Left forelimb (tissue), 1 donor: Measurements from ENCODE around the gene BPIFB4.
"Not testable (repeated sequence)": the region's sequence is repeated elsewhere in the genome, so short reads cannot be mapped to it uniquely, and the experiment has no call there.

Experiments
- DNase-seq: peaks from one replicate; pipeline ENCODE4 v3.0.0-alpha.2; 2018; ENCODE audit warnings: low spot score

The BPIFB4 gene

DNA sequence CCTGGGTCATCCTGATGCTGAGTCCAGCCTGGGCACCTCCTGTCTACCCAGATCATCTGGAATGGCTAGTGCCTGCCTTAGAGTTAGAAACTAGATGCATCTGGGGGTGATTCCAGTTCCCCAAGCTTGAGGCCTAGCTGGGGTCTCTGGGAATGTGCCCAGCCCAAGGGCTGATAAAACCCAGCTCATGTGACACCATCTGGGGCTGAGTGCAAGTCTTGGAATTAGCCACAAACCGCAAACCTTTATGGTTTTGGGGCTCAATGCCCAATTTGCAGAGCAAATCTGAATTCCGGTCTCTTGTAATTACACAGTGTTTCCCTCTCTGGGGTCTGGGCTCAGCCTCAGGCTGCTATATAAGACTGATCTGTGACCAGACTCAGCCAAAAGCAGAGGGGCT, at the start of gene BPIFB4:
BPIFB4 (plus strand) TSS at position 385 of the 400 bp plus-strand sequence. CDS start 1,884 bp downstream, outside the sequence.
- DNase-seq: no peak

DNA sequence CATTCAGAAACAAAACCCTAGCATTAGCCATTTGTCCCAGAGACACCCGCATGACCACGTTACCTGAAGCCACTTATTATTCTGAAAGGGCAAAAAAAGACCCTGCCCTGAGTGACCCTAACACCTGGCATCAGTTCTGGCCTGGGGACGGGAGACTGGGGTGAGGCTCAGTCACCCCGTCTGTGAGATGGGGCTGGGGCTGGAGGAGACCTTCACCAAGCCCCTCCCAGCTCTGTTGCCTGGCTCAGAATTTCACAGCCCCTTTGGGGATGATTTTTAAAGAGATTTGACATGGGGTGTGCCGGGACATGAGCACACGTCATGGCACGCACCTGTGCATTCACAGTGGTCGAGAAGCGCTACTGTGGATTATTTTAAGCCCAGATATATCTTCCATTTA, 49.4 kb upstream of the BPIFB4 start:
- no peak for DNase-seq

DNA sequence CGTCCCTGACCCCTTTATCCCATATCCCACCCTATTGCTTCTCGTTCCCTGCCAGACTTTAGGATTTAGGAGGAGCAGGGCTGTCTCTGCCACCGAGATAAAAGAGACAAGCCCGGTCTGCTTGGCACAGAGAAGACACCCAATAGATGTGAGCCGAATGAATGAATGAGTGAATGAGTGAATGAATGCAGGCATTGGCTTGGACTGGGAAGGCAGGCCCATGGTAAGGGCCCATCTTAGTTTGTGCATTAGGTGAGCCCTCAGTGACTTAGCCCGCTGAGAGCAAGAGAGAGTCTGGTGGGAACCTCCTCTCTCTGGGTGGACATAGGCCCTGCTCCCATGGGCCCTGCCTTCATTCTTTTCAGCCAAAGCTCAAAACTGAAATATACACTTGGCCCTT, 48.9 kb upstream of the BPIFB4 start:
- DNase-seq: no peak

DNA sequence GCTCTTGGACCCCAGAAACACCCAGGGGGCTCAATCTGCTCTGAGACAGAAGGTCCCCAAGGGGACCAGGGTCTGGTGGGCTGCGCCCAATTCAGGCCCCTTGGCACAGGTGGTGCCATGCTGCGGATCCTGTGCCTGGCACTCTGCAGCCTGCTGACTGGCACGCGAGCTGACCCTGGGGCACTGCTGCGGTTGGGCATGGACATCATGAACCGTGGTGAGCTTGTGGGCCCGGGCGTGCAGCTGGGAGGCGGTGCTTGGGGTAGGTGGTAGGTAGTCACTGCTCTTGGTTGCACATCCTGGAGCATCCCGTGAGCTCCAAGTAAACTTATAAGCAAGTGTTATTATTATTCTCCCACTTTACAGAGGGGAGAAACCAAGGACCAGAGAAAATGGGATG, 47.9 kb upstream of the BPIFB4 start, which contains the start of gene BPIFB6:
BPIFB6 (plus strand) TSS at position 118 of the 400 bp plus-strand sequence; CDS start at position 118, 0 bp downstream.
- DNase-seq: no peak

DNA sequence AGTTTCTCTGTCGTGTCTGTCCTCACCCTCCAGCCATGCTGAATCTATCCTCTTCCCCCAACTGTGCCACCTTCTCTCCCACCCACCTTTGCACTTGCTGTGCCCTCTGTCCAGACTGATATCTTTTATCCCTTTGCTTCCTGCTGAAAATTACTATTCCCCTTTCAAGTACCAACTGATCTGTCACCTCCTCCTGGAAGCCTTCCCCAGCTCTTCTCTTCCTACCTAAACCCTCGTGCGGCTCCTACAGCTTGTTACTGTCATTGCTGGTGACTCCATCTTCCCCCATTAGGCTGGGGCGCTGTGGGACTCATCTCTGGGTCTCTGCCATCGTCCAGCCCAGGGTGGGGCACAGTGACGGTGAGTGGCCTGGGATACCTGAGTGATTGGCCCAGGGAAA, 46.9 kb upstream of the BPIFB4 start:
- no peak for DNase-seq

DNA sequence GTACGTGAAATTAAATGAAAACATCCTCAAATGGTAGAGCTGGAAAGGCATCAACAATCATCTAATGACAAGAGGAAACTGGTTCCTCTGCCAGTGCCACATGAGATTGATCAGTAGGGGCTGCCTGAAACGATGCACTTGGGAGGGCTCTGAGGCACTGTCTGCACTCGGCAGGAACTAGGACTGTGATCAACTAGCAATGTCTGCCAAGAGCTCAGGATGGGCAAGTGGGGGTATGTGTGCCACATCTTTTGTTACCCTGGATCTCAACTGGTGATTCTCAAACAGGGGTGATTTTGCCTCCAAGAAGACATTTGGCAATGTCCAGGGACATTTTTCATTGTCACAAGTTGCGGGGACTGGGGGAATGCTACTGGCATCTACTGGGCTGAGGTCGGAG, 46.1 kb upstream of the BPIFB4 start:
- no peak for DNase-seq

DNA sequence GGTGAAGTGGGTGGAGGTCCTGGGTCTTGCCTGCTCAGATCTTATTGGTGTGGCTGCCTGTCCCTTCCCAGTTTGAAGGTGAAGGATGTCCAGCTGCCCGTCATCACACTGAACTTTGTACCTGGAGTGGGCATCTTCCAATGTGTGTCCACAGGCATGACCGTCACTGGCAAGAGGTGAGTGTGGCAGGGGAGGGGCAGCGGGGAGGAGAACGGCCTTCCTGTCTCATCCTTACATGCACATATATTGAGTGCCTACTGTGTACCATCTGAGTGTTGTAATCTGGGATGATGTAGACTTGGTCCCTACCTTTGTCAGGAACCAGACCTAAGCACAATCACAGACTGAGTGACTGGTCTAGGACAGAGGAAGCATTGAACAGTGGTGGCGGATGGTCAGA, 45.3 kb upstream of the BPIFB4 start:
- no peak for DNase-seq

DNA sequence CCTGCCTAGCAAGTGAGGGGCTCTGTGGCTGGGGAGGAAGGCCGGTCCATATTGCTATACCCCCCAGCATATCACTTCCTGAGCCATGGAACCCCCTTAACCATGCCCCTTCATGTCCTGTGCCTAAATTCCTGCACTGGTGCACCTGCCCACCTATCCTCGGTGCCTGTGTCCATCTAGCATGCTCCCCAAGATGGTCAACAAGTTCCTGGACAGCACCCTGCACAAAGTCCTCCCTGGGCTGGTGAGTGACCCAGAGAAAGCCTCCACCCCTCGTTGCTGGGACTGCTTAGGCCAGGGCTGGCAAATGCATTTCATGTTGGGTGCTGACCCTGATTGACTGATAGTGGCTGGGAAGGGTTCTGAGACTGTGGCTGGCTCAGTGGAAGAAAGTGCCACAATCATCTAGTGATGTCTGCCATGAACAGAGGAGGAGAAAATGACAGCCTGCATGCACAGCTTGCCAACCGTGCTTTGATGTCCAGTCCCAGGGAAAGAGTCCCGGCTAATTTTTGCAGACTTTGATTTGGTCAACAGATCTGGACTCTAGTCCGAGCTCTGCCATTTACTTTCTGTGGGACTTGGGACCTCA, 44.4 kb upstream of the BPIFB4 start:
- DNase-seq: no peak

DNA sequence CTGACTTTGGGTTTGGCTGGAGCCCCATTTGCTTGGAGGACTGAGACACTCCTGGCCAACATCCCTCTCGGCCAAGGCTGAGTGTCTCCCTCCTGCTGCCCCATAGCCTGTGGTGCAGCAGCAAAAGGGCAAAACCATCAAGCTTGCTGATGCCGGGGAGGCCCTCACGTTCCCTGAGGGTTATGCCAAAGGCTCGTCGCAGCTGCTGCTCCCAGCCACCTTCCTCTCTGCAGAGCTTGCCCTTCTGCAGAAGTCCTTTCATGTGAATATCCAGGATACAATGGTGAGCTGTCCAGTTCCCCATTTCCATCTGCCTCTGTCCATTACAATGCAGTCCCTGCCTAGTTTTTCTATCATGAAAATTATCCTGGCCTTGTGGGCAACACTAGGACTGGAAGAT, 42.0 kb upstream of the BPIFB4 start:
- no peak for DNase-seq

DNA sequence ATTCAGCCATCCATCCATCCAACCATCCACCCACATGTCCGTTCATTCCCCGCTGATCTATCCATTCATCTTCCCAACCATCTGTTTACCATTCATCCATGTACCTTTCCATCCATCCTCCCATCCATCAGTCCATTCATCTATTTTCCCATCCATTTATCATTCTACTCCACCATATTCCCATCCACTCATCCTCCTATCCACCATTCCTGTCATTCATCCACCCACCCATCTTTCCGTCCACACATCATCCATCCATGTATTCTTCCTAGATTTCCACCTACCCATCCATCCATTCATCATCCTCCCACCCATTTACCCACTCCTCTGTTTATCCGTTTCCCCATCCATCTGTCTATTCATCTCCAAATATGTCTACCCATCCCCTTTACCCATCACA, 41.2 kb upstream of the BPIFB4 start:
- DNase-seq: no peak

DNA sequence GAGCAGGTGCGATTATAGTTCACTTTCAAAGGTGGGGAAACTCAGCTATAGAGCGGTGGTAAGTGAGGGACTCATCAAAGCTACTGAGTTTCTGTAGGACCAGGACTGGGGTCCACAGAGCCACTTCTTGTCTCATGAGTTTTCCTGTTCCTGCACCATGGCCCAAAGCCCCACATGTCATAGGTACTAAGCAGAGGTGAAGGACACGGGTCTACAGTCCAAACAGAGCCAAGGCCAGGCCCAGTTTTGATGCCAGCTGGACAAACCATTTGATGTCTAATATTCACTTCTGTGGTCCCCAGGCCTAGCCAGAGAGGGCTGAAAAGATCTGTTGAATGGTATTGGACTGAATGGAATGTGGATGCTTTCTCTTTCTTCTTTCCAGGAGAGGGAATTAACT, 37.0 kb upstream of the BPIFB4 start:
- DNase-seq: no peak

DNA sequence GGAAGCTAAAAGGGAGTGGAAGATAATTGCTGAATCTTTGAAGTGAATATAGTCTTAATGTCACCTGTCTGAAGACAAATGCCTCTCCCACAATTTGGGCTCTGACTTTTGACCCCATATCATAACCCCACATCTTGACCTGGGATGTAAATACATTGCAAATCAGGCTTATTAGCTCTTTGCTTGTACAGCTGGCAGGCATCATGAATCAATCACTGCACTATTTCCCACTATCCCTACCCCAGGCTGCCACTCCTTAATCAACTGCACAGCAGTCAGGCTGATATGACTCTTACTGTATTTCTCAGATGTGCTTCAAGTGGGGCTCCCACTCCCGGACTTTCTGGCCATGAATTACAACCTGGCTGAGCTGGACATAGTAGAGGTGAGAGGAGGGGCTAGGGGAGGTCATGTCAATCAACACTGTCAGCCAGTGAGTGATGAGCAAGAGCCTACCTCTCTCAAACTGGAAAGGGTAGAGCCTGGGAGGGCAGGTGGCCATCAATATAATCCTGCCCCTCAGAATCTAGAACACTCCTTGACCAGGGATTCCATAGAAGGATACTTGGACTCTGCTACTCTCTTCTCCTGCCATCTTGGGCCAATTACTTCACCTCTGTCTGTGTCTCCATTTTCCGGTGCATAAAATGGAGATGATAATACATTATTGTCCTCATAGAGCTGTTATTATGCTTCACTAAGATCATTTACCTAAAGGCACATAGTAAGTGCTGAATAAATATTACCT, 36.3 kb upstream of the BPIFB4 start:
- DNase-seq: no peak

DNA sequence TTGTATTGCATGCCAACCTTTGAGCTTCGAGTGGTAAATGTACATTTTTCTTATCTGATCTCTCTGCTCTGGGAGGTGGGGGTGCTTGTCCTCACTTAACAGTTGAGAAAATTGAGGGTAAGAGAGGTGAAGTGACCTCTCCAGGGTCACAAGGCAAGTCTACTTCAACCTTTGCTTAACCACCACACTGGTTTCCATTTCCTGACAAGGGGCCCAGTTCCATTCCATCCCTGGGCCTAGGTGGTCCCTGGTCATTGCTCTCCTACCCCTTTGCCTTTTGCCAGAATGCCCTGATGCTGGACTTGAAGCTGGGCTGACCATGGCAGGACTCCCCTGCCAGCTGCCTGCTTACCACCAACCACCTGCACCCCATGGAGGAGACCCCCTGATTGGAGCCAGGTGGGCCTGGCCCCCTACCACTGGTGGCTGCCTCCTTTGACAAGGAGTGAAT, 35.7 kb upstream of the BPIFB4 start:
- DNase-seq: no peak

DNA sequence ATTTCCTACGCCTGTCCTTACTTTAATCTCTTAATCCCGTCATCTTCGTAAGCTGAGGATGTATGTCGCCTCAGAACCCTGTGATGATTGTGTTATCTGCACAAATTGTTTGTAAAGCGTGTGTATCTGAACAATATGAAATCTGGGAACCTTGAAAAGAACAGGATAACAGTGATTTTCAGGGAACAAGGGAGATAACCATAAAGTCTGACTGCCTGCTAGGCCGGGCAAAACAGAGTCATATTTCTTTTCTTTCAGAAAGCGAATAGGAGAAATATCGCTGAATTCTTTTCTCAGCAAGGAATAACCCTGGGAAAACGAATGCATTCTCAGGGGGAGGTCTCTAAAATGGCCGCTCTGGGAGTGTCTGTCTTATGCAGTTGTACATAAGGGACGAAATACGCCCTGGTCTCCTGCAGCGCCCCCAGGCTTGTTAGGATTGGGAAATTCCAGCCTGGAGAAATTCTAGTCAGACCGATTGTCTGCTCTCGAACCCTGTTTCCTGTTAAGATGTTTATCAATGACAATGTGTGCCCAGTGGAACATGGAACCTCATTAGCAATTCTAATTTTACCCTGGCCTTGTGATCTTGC, 34.2 kb upstream of the BPIFB4 start:
- DNase-seq: not testable (repeated sequence)

DNA sequence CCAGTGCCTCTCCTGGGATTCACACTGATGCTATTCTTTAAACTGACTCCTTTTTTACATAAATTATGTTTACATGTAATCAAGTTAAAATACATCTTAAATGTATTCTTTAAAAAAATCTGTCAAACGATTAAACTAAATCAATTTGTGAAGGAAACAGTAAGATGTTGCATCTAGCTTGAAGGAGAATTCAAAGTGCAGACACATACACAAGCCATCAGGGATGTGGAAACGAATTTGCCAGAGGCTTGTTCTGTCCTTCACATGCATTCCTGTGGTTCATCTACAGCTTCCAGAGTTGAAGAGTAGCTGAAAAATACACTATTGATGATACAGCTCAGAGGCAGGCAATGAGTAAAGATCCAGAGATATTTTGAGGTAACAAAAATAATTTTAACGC, 33.0 kb upstream of the BPIFB4 start:
- DNase-seq: no peak

DNA sequence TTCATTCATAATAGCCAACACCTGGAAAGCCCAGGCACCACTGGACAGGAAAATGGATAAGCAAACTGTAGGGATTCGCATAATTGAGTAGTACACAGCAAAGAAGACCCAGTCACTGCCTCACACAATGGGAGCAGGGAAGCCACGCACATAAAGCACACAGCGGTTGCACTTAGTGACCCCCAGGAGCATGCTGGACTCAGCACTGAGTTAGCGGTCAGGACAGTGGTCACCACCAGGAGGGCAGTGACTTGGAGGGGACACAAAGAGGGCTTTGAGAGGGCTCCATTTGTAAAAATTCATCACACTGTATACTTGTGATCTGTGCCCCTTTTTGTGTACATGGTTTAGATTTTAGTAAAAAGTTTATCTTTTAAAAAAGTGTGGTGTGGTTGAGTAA, 28.1 kb upstream of the BPIFB4 start:
- no peak for DNase-seq

DNA sequence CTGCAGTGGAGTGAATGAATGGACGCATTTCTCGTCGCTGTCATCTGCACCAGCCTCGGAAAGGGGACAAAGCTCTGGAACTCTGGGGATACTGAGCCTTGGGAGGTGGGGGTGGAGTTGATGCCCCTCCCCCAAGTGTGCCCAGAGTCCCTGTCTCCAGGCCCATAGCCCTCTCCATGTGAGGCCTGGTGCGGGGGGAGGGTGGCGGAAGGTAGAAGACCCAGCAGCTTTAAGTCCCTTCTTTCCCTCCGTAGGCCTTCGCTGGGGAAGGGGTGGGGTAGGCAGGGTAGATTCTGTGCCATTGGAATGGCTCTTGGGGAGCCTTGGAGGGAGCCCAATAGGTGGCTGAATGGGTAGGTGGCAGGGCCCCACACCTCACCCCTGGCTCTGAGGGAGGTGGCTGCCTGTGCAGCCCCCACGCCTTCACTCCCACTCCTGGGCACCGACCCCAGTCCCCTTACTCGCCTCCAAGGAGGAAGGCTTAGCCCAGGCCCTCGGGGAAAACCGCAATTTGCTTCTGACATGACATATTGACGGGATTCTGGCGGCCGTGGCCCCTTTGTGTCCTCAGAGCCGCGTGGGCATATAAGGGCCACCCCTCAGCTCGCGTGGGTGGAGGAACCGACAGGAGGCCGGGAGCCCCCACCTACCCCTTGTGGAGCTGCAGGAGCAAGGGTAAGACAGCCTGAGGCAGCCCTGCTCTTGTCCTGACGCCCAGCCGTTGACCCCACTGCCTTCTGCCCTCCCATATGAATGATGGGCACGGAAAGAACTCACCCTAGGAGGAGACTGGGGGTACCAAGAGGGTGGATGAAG, 25.9 kb upstream of the BPIFB4 start, which contains the start of gene BPIFB3:
BPIFB3 (plus strand) TSS at position 613 of the 816 bp plus-strand sequence. CDS start 1,533 bp downstream, outside the sequence.
- no peak for DNase-seq

DNA sequence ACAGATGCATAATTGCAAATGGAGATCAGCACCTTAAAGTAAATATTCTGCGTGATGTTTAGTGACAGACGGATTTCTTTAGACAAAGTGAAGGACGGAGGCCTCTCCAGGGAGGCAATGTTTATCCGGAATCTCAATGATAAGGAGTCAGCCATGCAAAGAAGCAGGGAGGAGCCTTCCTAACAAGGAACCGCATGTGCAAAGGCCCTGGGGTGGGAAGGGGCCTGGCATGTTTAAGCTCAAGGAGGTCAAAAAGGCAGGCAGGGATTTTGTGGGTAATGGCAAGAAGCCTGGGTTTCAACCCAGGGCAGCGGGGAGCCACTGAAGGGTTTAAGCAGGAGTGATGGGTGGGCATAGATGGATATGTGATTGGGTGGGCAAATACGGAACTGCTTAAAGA, 25.1 kb upstream of the BPIFB4 start:
- no peak for DNase-seq

DNA sequence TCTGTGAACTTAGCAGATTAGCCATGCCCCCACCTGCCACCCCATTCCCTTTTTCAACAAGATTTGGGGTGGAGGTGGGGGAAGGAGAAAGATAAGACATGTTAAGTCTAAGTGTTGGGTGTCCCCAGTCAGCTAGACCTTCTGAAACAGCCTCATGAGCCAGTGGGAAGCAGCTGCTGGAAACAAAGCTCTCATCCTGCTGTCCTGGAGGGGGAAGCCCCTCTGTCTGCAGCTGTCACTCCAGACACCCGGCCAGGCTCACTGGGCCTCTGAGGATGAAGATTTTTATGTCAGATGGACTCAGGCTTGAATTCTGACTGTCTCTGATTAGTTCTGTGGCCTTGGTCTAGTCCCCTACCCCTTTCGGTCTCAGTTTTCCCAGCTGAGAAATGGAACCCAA, 24.7 kb upstream of the BPIFB4 start:
- DNase-seq: no peak

DNA sequence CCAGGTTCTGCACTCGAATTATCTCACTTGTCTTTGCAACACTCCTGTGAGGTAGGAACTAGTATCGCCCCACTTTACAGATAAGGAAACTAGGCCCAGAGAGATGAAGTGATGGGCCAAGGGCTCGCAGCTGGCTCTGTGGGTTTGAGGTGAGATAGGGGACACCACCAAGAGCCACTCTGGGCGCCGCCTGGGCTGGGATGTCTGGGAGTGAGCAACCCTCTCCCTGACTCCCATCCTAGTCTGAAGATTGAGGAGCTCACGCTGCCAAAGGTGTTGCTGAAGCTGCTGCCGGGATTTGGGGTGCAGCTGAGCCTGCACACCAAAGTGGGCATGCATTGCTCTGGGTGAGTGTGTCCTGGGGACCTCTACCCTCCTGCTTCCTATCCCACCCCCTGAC, 20.3 kb upstream of the BPIFB4 start:
- no peak for DNase-seq

DNA sequence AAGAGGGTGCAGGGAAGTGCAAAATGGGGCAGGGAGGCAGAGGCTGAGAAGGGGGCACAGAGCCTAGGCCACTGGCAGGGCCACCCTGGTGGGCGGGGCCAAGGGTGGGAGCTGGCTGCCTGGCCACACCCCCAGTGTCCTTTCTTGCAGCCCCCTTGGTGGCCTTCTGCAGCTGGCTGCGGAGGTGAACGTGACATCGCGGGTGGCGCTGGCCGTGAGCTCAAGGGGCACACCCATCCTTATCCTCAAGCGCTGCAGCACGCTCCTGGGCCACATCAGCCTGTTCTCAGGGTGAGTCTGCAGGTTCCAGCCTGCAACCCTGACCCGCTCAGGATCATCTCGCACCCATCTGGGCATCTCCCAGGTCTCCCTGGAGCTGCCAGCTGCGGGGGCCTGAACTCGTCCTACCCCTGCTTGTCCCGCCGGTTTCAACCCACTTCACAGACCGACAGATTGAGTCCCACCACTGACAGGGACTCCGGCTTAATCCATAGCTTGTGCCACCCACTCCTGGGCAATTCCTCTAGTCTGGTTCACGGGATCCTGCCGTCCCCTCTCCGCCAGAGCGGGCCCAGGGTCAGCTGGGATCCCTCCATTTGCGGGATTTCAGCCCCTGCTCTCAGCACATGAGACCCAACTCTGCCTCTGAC, 19.6 kb upstream of the BPIFB4 start:
- DNase-seq: no peak

DNA sequence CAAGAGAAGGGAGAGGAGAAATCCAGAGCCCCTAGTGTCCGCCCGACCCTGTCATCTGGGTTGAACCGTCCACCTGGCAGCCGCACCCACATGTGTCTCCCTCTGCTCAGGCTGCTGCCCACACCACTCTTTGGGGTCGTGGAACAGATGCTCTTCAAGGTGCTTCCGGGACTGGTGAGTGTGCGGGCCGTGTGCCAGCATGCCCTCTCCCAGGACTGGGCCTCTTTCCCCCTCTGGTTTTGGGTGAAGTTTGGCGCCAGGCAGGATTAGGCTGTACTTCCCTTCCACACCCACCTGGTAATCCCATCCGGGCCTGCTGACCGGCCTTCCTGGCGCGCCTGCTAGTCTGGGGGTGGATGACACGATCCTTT, 17.8 kb upstream of the BPIFB4 start:
- no peak for DNase-seq
